ENCODE results near the gene S100A16. TPM values are rescaled to one million over a fixed set of nuclear protein-coding genes. Genes with fewer than 3 reads are reported as not detected.
A peak's percentile ranks its signal among the peaks of the same experiment; 100 is the strongest.
"Not testable (repeated sequence)": the region's sequence is repeated elsewhere in the genome, so short reads cannot be mapped to it uniquely, and the experiment has no call there.

Gene S100A16
- total RNA-seq, 2 donors from 2014 or later, result not detected

DNA sequence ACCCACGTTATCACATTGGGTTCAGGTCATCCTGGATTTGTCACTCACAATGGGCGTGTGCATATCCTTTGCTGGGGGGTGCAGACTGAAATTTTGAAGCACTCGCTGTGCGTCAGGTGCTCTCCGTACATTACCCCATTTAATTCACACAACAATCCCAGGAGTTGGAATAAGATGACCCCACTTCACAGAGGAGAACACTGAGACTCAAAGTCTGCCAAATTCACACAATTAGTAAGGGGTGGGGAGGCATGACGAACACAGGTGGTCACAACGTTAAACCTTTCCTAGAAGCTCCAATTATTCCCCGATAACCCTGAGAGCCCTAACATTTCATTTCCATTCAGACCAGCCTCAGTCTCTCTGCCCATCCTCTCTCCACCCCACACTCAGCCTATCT, 43.5 kb downstream of the S100A16 start:
- ATAC-seq (replicated peaks in 1 of 2) (no peak), DNase-seq (no peak)
- peaks cover 84% of the 10 kb centered on the region for H3K4me1 Mint-ChIP-seq (ENCODE audit: low read depth)
- H3K27ac Mint-ChIP-seq, result no peak overlapping the region
- H3K4me3 Mint-ChIP-seq, result peak overlapping the region in 1 of 2 donors; percentile 12
- H3K27me3 Mint-ChIP-seq (ENCODE audit: low read depth), result peaks cover 6% of the 10 kb centered on the region
- peaks cover 3% of the 10 kb centered on the region in 2 donors for H3K36me3 Mint-ChIP-seq (ENCODE audit: insufficient read depth in 2 of 2)
- H3K9me3 Mint-ChIP-seq, result no peaks in the 10 kb centered on the region

DNA sequence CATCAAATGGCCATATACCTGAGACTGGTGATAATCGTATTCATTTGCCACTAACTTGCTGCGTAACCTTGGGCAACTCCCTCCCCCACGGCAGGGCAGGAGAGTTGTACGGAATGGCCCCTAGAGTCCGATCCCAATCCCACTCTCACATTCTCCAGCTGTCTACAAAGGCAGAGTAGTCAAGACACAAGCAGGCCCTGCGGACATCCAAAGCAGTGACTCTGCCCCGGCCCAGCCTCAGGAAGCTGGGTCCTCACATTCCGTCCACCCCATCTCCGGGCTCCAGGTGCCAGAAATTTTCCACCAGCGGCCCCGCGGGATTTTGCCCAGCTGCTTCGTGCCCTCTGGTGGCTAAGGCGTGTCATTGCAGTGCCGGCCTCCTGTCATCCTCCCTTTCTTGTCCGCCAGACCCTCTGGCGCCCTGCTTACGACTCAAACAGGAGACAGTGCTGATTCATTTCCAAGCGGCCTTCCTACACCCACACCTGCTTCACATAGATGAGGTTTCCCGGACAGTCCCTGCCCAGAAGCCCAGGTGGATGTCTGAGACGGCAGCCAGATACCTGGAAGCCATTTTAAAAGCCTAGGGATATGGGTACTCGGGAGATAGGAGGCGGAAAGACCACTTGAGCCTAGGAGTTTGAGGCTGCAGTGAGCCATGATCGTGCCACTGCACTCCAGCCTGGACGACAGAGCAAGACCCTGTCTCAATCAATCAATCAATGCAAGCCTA, 44.4 kb downstream of the S100A16 start:
- DNase-seq (peak; percentile 85 to 89), ATAC-seq (replicated peaks in 1 of 2) (peak; percentile 3 to 22)
- H3K27ac Mint-ChIP-seq, result peak overlapping the region; percentile 83
- peaks cover 6% of the 10 kb centered on the region for H3K27me3 Mint-ChIP-seq (ENCODE audit: low read depth)
- H3K4me1 Mint-ChIP-seq (ENCODE audit: low read depth), result peaks cover 81% of the 10 kb centered on the region
- H3K4me3 Mint-ChIP-seq, result peak overlapping the region; percentile 63 to 78
- no peaks in the 10 kb centered on the region for H3K9me3 Mint-ChIP-seq
- peaks cover 3% of the 10 kb centered on the region in 2 donors for H3K36me3 Mint-ChIP-seq (ENCODE audit: insufficient read depth in 2 of 2)

DNA sequence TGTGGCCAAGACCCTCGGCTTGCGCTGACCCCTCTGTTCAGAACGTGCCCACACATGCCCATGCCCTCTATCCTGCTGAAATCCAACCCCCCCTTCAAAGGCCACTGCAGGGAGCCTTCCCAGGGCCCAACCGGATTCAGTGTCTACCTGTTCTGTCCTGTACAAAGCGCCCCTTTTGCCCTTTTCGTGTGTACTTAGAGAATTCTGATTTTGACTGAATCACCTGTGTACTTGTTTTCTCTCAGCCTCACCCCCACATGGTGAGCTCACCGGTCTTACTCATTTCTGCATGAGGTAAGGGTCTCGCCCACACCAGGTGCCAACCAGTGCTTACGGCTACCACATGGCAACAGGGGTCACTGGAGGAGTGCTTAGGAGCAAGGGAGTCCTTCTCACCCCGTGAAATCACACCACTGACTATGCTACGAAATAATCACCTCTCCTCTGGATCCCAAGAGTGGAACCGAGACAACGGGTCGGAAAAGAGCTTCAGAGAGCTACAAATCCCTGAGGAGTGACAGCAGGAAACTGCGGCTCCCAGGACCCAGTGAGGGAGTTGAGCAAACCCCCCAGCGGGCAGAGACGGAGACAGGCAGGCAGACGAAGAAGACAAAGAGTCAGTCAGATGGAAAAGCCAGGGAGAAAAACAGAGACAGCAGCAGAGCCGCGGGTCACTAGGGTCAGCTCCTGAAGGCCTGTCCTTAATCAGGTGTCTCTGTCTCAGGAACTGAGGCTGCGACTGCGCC, 45.1 kb downstream of the S100A16 start:
- Mint-ChIP-seq H3K36me3 (ENCODE audit: insufficient read depth in 2 of 2) (no peaks in the 10 kb centered on the region), H3K27ac (peak overlapping the region; percentile 83), H3K9me3 (no peaks in the 10 kb centered on the region), H3K4me1 (ENCODE audit: low read depth) (peaks cover 73% of the 10 kb centered on the region), H3K4me3 (peak overlapping the region; percentile 63 to 78), H3K27me3 (ENCODE audit: low read depth) (peaks cover 6% of the 10 kb centered on the region)
- ATAC-seq (replicated peaks in 1 of 2) (peak; percentile 57 to 69), DNase-seq (peak; percentile 78 to 89)

DNA sequence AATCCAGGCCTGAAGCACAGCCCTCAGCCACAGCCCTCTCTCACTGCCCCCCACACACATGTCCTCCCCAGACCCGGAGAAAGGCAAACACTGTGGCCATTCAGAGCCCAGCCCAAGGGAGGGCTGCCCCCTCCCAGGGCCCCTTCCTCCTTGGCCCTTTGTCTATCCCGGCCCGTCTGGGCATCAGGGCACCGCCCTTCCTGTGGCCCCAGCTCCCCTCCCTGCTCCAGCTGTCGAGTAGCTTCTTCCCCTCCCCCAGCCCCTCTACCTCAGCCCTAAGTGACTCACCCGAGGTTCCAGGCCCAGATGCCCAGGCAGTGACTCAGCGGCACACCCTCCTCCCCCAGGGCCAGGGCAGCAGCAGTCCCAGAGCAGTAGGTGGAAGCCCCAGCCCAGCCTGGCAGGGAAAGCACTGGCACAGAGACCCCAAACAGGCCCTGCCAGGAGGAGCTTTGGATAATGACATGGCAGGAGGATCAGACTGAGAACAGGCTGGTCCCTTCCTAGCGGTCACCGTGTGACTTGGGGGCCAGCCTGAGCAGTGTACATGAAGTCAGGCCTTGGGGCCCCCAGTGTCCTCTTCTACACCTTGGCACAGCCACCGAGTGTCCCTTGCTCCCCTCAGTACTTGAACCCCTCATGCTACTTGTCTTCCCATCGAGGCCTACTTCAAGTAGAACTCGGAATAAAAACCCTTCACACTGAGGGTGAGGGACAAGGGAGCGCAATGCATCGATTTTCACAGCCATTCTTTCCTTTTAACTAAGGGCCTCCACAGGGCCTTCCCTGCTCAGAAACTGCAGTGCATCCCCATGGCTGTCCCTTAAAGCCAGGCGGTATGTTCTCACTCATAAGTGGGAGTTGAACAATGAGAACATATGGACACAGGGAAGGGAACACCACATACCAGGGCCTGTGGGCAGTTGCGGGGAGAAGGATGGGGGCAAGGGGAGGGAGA, 46.2 kb downstream of the S100A16 start:
- peaks cover 6% of the 10 kb centered on the region for H3K27me3 Mint-ChIP-seq (ENCODE audit: low read depth)
- H3K36me3 Mint-ChIP-seq (ENCODE audit: insufficient read depth in 2 of 2), result no peaks in the 10 kb centered on the region
- H3K9me3 Mint-ChIP-seq, result no peaks in the 10 kb centered on the region
- H3K27ac Mint-ChIP-seq, result peak overlapping the region; percentile 71
- peak overlapping the region; percentile 64 to 68 for H3K4me3 Mint-ChIP-seq
- peak; percentile 83 to 85 for ATAC-seq (replicated peaks in 1 of 2)
- DNase-seq, result peak; percentile 93 to 95
- H3K4me1 Mint-ChIP-seq (ENCODE audit: low read depth), result peaks cover 62% of the 10 kb centered on the region

DNA sequence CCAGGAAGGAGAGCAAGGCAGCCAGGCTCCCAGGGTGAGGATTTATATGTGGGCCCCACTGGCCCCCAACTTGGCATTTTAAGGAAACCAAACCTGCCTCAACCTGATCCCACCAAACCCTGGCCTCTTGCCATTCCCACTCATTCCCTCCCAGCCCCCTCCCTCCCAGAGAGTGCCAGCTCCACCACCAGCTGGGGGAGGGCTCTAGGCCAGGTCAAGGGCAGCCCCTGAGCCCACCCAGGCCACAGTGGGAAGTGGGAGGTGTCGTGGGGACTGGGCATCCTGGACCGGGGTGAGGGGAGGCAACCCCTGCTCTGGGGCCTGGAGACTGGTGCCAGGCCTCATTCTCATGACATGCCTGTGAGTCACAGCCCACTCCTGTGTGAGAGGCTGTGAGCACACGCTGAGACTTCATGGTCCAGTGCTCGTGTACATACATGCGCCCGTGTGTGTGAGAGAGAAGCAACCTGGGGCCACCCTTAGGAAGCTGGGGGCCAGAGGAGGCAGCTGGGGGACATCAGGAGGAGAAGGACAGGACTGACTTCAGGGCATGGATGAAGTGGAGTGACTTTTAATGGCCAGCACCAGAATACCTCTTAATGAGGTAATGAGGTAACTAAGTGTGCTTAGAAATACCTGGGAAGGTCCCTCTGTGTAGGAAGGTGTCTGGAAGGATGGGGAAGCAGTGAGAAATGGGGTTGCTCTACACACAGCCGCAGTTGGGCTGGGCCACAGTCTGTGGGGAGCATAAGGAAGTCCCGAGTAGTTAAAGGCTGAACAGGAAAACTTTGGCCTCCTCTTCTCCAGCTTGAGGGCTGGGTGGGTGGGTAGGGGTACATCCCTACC, 47.2 kb downstream of the S100A16 start, which contains the start of gene S100A2:
Gene S100A2 (minus strand): TSS at position 316 of the 846 bp plus-strand sequence. CDS start 1,967 bp downstream, outside the sequence.
- Mint-ChIP-seq H3K36me3 (ENCODE audit: insufficient read depth in 2 of 2) (no peaks in the 10 kb centered on the region), H3K9me3 (no peaks in the 10 kb centered on the region), H3K4me1 (ENCODE audit: low read depth) (peaks cover 56% of the 10 kb centered on the region), H3K27ac (peak within 1 kb of the TSS; percentile 96), H3K4me3 (peak within 1 kb of the TSS; percentile 79 to 83), H3K27me3 (ENCODE audit: low read depth) (peaks cover 5% of the 10 kb centered on the region)
- DNase-seq (peak; percentile 72 to 82), ATAC-seq (replicated peaks in 1 of 2) (peak; percentile 68 to 69)

DNA sequence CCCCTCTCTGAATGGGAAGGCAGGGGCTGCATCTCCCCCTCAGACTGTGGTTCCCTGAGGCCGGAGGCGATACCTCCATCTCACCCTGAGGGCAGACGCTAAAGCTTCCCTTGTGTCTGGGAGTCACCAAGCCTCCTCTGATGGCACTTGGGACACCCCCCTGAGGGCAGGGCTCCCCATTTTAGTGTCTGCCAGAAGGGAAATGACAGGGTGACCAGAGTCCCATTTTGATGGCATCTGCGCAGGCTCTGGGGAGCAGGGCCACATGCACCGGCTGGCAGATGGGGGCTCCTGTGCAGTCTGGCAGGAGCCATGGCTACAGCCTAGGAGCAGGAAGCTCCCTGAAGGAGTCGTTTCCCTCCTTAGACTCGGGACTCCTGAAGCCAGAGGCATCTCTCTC, 48.9 kb downstream of the S100A16 start:
- Mint-ChIP-seq H3K36me3 (ENCODE audit: insufficient read depth in 2 of 2) (no peaks in the 10 kb centered on the region), H3K9me3 (no peaks in the 10 kb centered on the region), H3K27ac (no peak overlapping the region), H3K27me3 (ENCODE audit: low read depth) (no peaks in the 10 kb centered on the region), H3K4me1 (ENCODE audit: low read depth) (peaks cover 42% of the 10 kb centered on the region), H3K4me3 (no peak overlapping the region)
- DNase-seq (no peak), ATAC-seq (replicated peaks in 1 of 2) (no peak)

DNA sequence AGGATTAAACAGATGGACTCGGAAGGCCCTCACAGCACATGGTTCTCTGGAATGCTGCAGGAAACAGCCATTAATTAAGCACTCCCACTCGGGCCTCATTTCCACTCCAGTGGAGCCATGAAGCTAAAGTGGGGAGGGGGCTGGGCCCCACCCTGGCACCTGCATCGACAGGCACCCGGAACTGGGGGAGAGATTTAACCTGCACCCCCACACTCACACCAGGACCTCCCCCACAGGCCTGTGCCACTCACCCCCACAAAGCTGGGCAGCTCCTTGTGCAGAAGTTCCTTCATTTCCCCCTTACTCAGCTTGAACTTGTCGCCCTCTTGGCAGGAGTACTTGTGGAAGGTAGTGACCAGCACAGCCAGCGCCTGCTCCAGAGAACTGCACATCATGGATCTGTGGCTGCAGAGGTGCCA, 49.4 kb downstream of the S100A16 start:
- Mint-ChIP-seq H3K36me3 (ENCODE audit: insufficient read depth in 2 of 2) (no peaks in the 10 kb centered on the region), H3K27ac (no peak overlapping the region)

DNA sequence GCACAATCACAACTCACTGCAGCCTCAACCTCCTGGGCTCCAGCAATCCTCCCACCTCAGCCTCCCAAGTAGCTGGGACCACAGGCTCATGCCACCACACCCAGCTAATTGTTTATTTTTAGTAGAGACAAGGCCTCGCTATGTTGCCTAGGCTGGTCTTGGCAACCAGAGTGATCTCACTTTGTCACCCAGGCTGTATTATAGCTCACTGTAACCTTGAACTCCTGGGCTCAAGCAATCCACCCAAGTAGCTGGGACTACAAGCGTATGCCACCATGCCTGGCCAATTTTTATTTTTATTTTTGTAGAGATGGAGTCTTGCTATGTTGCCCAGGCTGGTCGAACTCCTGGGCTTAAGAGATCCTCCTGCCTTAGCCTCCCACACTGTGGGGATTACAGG, 50.9 kb downstream of the S100A16 start:
- DNase-seq; H3K27me3 Mint-ChIP-seq (ENCODE audit: low read depth); ATAC-seq (replicated peaks in 1 of 2); H3K9me3 Mint-ChIP-seq; H3K4me3 Mint-ChIP-seq; H3K36me3 Mint-ChIP-seq (ENCODE audit: insufficient read depth in 2 of 2); H3K27ac Mint-ChIP-seq: not testable (repeated sequence)
- peaks cover 23% of the 10 kb centered on the region for H3K4me1 Mint-ChIP-seq (ENCODE audit: low read depth)

More for the DNA sequence above, 49.4 kb downstream of the S100A16 start:
- ATAC-seq (replicated peaks in 1 of 2) (no peak), DNase-seq (no peak)
- H3K4me1 Mint-ChIP-seq (ENCODE audit: low read depth), result peaks cover 37% of the 10 kb centered on the region
- H3K27me3 Mint-ChIP-seq (ENCODE audit: low read depth), result no peaks in the 10 kb centered on the region
- H3K9me3 Mint-ChIP-seq, result no peaks in the 10 kb centered on the region
- H3K4me3 Mint-ChIP-seq, result no peak overlapping the region

DNA sequence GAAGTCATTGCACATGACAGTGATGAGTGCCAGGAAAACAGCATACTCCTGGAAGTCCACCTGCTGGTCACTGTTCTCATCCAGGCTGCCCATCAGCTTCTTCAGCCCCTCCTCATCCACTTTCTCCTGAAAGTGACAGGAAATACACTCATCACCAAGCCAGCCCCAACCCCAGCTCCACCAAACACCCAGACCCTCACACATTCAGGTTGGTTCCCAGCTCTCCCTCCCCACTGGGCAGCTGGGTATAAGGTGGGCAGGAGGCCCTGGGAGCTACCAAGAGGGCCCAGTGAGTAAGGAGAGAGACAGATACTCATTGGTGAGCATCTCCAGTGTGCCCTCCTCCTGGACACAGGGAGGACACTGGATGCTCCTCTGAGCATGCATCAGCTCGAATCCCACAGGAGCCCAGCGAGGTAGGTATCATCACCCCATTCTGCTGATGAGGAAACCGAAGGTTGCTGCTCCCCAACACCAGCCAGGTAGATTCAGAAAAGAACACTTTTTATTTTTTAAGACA, 51.4 kb downstream of the S100A16 start:
- no peak overlapping the region for H3K27ac Mint-ChIP-seq
- H3K4me1 Mint-ChIP-seq (ENCODE audit: low read depth), result peaks cover 18% of the 10 kb centered on the region
- no peaks in the 10 kb centered on the region for H3K9me3 Mint-ChIP-seq

DNA sequence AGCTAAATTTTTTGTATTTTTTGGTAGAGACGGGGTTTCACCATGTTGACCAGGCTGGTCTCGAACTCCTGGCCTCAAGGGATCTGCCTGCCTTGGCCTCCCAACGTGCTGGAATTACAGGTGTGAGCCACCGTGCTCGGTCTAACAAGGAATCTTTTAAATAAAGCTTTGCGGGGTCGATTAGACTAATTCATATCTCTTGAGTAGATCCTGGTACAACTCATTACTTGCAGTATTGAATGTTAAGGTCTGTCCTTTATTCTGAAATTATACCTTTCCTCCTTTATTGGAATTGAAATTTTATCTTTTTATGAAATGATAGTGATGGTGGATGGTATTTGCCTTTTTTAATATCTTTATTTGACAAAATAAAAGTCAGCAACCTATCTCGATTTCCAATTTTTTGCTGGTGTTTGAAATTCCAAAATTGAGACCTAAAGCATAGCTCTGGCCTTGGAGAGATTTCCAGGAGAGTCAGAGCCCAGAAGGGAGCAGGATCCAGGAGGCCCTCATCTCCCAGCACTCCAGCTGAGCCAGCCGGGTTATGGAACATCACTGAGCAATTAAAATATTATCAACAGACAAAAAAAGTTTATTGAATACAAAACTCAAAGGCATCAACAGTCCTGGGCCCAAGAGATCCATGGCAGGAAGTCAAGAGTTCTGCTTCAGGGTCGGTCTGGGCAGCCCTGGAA, 52.0 kb downstream of the S100A16 start:
- no peak for ATAC-seq (replicated peaks in 1 of 2)
- H3K27ac Mint-ChIP-seq, result no peak overlapping the region
- DNase-seq, result no peak
- peaks cover 12% of the 10 kb centered on the region for H3K4me1 Mint-ChIP-seq (ENCODE audit: low read depth)
- no peaks in the 10 kb centered on the region for H3K36me3 Mint-ChIP-seq (ENCODE audit: insufficient read depth in 2 of 2)
- no peaks in the 10 kb centered on the region for H3K27me3 Mint-ChIP-seq (ENCODE audit: low read depth)
- H3K4me3 Mint-ChIP-seq, result no peak overlapping the region
- no peaks in the 10 kb centered on the region for H3K9me3 Mint-ChIP-seq

More for the DNA sequence above, 51.4 kb downstream of the S100A16 start:
- no peak for ATAC-seq (replicated peaks in 1 of 2)
- no peaks in the 10 kb centered on the region for H3K27me3 Mint-ChIP-seq (ENCODE audit: low read depth)
- no peak overlapping the region for H3K4me3 Mint-ChIP-seq
- DNase-seq, result no peak
- H3K36me3 Mint-ChIP-seq (ENCODE audit: insufficient read depth in 2 of 2), result no peaks in the 10 kb centered on the region

DNA sequence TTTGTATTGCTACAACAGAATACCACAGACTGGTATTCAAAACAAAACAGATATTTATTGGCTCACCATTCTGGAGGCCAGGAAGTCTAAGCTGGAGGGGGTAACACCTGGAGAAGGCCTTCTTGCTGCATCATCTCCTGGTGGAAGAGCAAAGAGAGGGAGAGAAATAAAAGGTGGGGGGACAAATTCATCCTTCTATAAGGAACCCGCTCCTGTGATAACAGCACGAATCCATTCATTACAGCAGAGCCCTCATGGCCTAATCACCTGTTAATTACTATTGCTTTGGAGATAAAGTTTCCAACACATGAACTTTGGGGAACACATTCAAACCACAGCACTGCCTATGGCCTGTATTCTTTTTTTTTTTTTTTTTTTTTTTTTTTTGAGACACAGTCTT, 52.7 kb downstream of the S100A16 start:
- Mint-ChIP-seq H3K27me3 (ENCODE audit: low read depth) (no peaks in the 10 kb centered on the region), H3K9me3 (no peaks in the 10 kb centered on the region), H3K36me3 (ENCODE audit: insufficient read depth in 2 of 2) (no peaks in the 10 kb centered on the region), H3K4me3 (no peak overlapping the region), H3K4me1 (ENCODE audit: low read depth) (peaks cover 5% of the 10 kb centered on the region), H3K27ac (no peak overlapping the region)
- DNase-seq (no peak), ATAC-seq (replicated peaks in 1 of 2) (no peak)

Data from activated T-cell treated with anti-CD3 and anti-CD28 coated beads, Interleukin-2, amount 50 U/mL, for 72 hours (primary cell).